Measurements from ENCODE around the gene FAM25A.
"Not testable (repeated sequence)": the region's sequence is repeated elsewhere in the genome, so short reads cannot be mapped to it uniquely, and the experiment has no call there.

The FAM25A gene

GRCh38 chr10:86988520-86988919, 31.6 kb upstream of the FAM25A start:
- Histone ChIP-seq H3K4me3 (ENCODE audit: severe bottlenecking) (no peak overlapping the region), H3K9me3 (ENCODE audit: severe bottlenecking) (no peaks in the 10 kb centered on the region), H3K4me1 (ENCODE audit: insufficient read depth, poor library complexity, severe bottlenecking) (no peaks in the 10 kb centered on the region), H3K27ac (ENCODE audit: poor library complexity, severe bottlenecking) (no peak overlapping the region), H3K36me3 (ENCODE audit: low read depth) (no peaks in the 10 kb centered on the region), H3K27me3 (ENCODE audit: insufficient read depth, poor library complexity, severe bottlenecking) (no peaks in the 10 kb centered on the region)
- no peak for DNase-seq (ENCODE audit: low spot score)
- ATAC-seq (ENCODE audit: low read depth), result no peak
- TF ChIP-seq CTCF (IDR thresholded peaks at IDR 0.05; ENCODE audit: poor library complexity, severe bottlenecking), result no peak

GRCh38 chr10:86991362-86991761, 28.7 kb upstream of the FAM25A start:
- not testable (repeated sequence) for ATAC-seq (ENCODE audit: low read depth); H3K36me3 ChIP-seq (ENCODE audit: low read depth); H3K9me3 ChIP-seq (ENCODE audit: severe bottlenecking); H3K4me3 ChIP-seq (ENCODE audit: severe bottlenecking); H3K27ac ChIP-seq (ENCODE audit: poor library complexity, severe bottlenecking); H3K4me1 ChIP-seq (ENCODE audit: insufficient read depth, poor library complexity, severe bottlenecking); DNase-seq (ENCODE audit: low spot score); H3K27me3 ChIP-seq (ENCODE audit: insufficient read depth, poor library complexity, severe bottlenecking)

GRCh38 chr10:86992456-86992855, 27.6 kb upstream of the FAM25A start:
- ATAC-seq (ENCODE audit: low read depth) (no peak), DNase-seq (ENCODE audit: low spot score) (no peak)
- H3K27me3 ChIP-seq (ENCODE audit: insufficient read depth, poor library complexity, severe bottlenecking), result no peaks in the 10 kb centered on the region
- no peak for TF ChIP-seq CTCF (IDR thresholded peaks at IDR 0.05; ENCODE audit: poor library complexity, severe bottlenecking)
- no peak overlapping the region for H3K27ac ChIP-seq (ENCODE audit: poor library complexity, severe bottlenecking)
- H3K9me3 ChIP-seq (ENCODE audit: severe bottlenecking), result no peaks in the 10 kb centered on the region
- H3K4me1 ChIP-seq (ENCODE audit: insufficient read depth, poor library complexity, severe bottlenecking), result no peaks in the 10 kb centered on the region
- H3K4me3 ChIP-seq (ENCODE audit: severe bottlenecking), result no peak overlapping the region
- H3K36me3 ChIP-seq (ENCODE audit: low read depth), result no peaks in the 10 kb centered on the region

DNA sequence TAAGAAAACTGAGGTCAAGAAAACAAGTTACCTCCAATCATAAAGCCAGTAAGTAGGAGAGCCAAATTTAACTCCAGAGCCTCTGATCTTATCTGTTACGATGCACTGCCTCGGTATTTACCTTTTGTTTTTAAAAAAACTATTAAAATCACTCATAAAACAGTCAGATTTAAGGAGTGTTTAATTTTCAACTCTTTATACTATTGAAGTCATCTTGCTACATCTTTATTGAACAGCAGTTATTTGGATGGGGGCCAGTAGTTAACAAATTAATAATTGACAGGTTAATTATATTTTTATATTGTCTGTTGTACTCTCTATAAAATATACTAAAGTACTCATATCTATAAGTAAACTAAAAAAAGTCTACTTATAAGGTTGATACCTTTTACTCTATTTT, 27.2 kb upstream of the FAM25A start:
- no peak for ATAC-seq (ENCODE audit: low read depth)
- H3K27ac ChIP-seq (ENCODE audit: poor library complexity, severe bottlenecking), result no peak overlapping the region

GRCh38 chr10:86999802-87000403, 20.2 kb upstream of the FAM25A start:
- ATAC-seq (ENCODE audit: low read depth); DNase-seq (ENCODE audit: low spot score); H3K27ac ChIP-seq (ENCODE audit: poor library complexity, severe bottlenecking); H3K27me3 ChIP-seq (ENCODE audit: insufficient read depth, poor library complexity, severe bottlenecking); H3K9me3 ChIP-seq (ENCODE audit: severe bottlenecking); H3K4me1 ChIP-seq (ENCODE audit: insufficient read depth, poor library complexity, severe bottlenecking); H3K4me3 ChIP-seq (ENCODE audit: severe bottlenecking); H3K36me3 ChIP-seq (ENCODE audit: low read depth): not testable (repeated sequence)

More for the DNA sequence above, 27.2 kb upstream of the FAM25A start:
- no peak for DNase-seq (ENCODE audit: low spot score)
- no peaks in the 10 kb centered on the region for H3K27me3 ChIP-seq (ENCODE audit: insufficient read depth, poor library complexity, severe bottlenecking)
- H3K4me3 ChIP-seq (ENCODE audit: severe bottlenecking), result no peak overlapping the region
- H3K36me3 ChIP-seq (ENCODE audit: low read depth), result no peaks in the 10 kb centered on the region
- TF ChIP-seq CTCF (IDR thresholded peaks at IDR 0.05; ENCODE audit: poor library complexity, severe bottlenecking), result no peak
- H3K9me3 ChIP-seq (ENCODE audit: severe bottlenecking), result no peaks in the 10 kb centered on the region
- no peaks in the 10 kb centered on the region for H3K4me1 ChIP-seq (ENCODE audit: insufficient read depth, poor library complexity, severe bottlenecking)

GRCh38 chr10:87000491-87000890, 19.6 kb upstream of the FAM25A start:
- no peak overlapping the region for H3K4me3 ChIP-seq (ENCODE audit: severe bottlenecking)
- H3K27me3 ChIP-seq (ENCODE audit: insufficient read depth, poor library complexity, severe bottlenecking), result no peaks in the 10 kb centered on the region
- no peak for TF ChIP-seq CTCF (IDR thresholded peaks at IDR 0.05; ENCODE audit: poor library complexity, severe bottlenecking)
- no peaks in the 10 kb centered on the region for H3K36me3 ChIP-seq (ENCODE audit: low read depth)
- H3K27ac ChIP-seq (ENCODE audit: poor library complexity, severe bottlenecking), result no peak overlapping the region
- H3K4me1 ChIP-seq (ENCODE audit: insufficient read depth, poor library complexity, severe bottlenecking), result no peaks in the 10 kb centered on the region
- no peak for ATAC-seq (ENCODE audit: low read depth)
- H3K9me3 ChIP-seq (ENCODE audit: severe bottlenecking), result no peaks in the 10 kb centered on the region
- no peak for DNase-seq (ENCODE audit: low spot score)

DNA sequence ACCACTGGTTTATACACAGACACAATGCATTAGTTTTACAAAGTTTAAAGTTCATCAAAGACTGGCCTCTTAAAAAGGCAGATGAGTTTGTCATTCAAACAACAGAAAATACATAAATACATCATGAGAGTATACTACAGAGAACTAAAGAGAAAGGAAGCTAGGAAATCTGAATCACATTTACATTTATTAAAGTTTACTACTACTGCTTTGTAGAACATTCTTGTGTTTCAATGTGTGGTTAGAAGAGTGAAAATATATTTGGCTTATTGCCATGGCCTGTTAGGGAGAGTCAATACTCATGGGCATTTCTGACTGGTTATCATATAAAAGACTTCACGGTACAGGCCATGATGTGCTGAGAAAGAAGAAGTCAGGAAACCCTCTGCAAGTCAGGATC, 13.0 kb upstream of the FAM25A start:
- not testable (repeated sequence) for DNase-seq (ENCODE audit: low spot score); H3K4me3 ChIP-seq (ENCODE audit: severe bottlenecking); H3K36me3 ChIP-seq (ENCODE audit: low read depth); H3K27me3 ChIP-seq (ENCODE audit: insufficient read depth, poor library complexity, severe bottlenecking); H3K9me3 ChIP-seq (ENCODE audit: severe bottlenecking); H3K4me1 ChIP-seq (ENCODE audit: insufficient read depth, poor library complexity, severe bottlenecking); H3K27ac ChIP-seq (ENCODE audit: poor library complexity, severe bottlenecking); ATAC-seq (ENCODE audit: low read depth)

- ATAC-seq (ENCODE audit: low read depth); H3K36me3 ChIP-seq (ENCODE audit: low read depth); H3K27me3 ChIP-seq (ENCODE audit: insufficient read depth, poor library complexity, severe bottlenecking); H3K9me3 ChIP-seq (ENCODE audit: severe bottlenecking); DNase-seq (ENCODE audit: low spot score); H3K27ac ChIP-seq (ENCODE audit: poor library complexity, severe bottlenecking); H3K4me3 ChIP-seq (ENCODE audit: severe bottlenecking); H3K4me1 ChIP-seq (ENCODE audit: insufficient read depth, poor library complexity, severe bottlenecking): not testable (repeated sequence)
Observed at GRCh38 chr10:87007674-87008073, 12.4 kb upstream of the FAM25A start.

Measured in RWPE2 (cell line).